Stimulated activated CD4-positive, alpha-beta T cell treated with anti-CD3 and anti-CD28 coated beads, Interleukin-4, amount 100 ng/mL, for 48 hours (primary cell): Measurements from ENCODE around the gene ARMH1.
"Not testable (repeated sequence)": the region's sequence is repeated elsewhere in the genome, so short reads cannot be mapped to it uniquely, and the experiment has no call there.

ENCODE experiments used
- DNase-seq, 2 donors: peaks; one replicate each; pipeline ENCODE4 v3.0.0-alpha.2; 2020; ENCODE audit warnings: low read depth in 2 of 2

Gene ARMH1

DNA sequence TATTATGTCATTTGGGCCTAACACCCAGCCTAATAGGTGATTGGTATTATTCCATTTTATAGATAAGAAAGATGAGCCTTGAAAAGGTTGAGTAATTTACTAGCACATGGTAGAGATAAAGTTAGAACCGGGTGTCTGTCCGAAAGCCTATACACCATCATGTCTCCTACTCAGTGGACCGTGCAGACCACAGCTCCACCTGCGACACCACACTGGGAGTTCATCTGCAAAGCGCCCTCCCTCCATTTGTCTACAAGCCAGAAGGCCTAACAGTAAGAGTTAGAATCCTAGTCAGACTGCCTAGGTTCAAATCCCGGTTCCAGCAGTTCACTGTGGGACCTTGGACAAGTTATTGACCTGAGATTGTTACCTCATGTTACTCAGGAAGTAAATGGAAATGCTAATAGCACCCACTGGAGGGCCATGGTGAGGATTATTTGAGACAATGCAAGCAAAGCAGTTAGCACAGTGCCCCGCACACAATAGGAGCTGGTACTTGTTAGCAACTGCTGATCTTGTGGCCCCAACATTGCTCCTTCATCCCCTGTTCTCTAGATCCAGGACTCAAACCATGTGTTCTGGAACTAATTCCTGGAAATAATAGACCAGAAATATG is 20.5 kb downstream of the ARMH1 start:
- no peak for DNase-seq

DNA sequence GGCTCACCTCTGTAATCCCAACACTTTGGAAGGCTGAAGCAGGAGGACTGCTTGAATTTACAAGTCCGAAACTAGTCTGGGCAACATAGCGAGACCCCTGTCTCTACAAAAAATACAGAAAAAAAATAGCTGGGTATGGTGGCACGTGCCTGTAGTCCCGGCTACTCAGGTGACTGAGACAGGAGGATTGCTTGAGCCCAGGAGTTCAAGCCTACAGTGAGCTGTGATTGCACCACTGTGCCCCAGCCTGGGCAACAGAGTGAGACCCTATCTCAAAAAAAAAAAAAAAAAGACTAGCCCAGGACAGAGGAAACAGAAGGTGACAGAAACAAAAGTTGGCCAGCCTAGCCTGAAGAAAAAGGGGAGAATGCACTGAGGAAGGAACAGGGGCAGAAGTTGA is 21.2 kb downstream of the ARMH1 start:
- DNase-seq = no peak

DNA sequence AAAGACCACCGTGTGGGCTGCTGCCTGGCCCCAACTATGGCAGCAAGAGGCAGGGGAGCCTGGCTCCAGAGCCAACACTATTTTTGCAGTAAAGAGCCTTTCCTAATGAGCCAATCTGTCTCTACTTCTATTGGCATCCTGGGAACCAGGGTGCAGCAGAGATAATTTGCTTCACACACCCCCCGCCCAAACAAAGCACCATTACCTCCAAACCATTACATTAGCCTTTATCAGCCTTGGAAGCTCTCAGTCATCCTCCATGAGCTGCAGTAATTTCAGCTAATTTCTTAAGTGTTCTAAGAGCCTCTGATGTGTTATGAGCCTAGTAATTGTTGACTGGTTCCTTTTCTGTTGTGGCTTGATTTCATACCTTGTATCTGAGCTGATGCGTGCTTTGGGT is 21.6 kb downstream of the ARMH1 start:
- no peak for DNase-seq

GRCh38 chr1:44696789-44697345 is 22.4 kb downstream of the ARMH1 start:
- DNase-seq = peak in 1 of 2 donors; percentile 15

DNA sequence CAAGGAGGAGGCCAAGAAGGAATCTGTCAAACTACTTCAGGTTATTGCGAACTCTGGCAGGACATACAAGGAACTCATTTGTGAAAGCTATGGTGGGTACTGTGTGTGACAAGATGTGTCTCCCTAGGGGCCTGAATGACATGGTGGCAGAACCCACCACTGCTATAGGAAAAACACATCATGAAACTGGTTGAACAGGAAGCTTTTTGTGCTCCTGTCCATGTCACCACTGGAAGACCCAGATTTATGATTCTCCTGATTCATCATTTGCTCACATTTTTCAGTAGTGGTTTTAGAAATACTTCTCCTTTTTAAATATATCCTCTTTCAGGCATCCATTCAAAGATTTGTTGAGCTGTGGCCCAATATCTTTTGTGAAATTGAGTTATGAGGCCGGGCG is 23.6 kb downstream of the ARMH1 start:
- no peak for DNase-seq

DNA sequence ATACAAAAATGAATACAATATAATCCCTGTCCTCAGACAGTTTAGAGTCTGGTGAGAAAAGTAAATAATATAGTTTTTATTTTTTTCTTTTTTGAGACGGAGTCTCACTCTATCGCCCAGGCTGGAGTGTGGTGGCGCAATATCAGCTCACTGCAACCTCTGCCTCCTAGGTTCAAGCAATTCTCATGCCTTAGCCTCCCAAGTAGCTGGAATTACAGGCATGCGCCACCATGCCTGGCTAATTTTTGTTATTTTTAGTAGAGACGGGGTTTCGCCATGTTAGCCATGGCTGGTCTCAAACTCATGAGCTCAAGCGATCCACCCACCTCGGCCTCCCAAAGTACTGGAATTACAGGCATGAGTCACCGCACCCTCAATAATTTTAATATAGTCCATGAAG is 24.9 kb downstream of the ARMH1 start:
- DNase-seq = not testable (repeated sequence)

GRCh38 chr1:44700573-44700972 is 26.1 kb downstream of the ARMH1 start:
- no peak for DNase-seq

DNA sequence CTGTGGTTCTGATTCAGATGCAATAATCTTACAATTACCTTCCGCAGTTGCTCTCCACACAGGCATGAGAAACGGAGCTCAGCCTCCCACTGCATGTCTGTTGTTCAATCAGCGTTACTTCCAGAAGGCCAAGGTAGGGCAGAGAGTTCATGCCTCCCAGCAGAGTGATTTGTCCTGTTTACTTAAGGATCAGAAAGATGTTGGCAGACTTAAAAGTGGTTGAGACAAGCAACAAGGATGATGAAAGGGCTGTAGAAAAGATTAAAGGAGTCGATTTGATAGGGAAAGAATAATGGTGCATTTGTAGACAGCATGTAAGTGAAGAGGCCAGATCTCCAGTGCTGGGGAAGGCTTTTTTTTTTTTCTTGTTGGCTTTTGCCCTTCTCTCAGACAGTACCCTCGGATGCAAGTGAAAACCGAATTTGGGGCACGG is 26.6 kb downstream of the ARMH1 start:
- no peak for DNase-seq

GRCh38 chr1:44705470-44705869 is 31.0 kb downstream of the ARMH1 start:
- no peak for DNase-seq

GRCh38 chr1:44705938-44706337 is 31.4 kb downstream of the ARMH1 start:
- no peak for DNase-seq

DNA sequence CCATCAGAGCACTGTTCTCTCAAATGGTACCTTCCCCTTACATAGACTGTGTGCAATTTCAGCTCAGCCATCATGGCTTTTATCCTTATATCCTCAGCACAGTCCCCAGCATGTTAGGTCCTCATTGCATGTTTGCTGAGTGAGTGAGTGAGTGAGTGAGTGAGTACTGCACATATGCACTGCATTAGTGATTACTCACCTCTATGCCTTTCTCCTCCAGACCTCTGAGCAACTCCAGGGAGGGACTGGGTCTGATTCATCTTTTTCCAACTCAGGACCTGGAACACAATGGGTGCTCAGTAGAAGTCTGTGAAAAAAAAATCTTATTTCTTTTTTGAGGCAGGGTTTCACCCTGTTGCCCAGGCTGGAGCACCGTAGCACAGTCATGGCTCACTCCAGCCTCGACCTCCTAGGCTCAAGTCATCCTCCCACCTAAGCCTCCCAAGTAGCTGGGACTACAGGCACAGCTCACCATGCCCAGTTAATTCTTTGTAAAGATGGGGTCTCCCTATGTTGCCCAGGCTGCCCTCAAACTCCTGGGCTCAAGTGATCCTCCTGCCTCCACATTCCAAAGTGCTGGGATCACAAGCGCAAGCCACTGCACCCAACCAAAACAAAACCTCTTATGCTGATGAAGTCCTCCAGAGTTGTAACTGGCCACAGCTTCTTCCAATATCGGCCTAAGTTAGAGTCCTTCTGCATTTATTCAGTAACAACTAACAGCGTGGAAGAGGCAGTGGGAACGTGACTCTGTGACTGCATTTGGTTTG is 32.8 kb downstream of the ARMH1 start:
- DNase-seq = no peak

GRCh38 chr1:44707959-44708831 is 33.7 kb downstream of the ARMH1 start:
- DNase-seq = no peak

GRCh38 chr1:44713321-44713781 is 38.8 kb downstream of the ARMH1 start:
- DNase-seq = no peak

DNA sequence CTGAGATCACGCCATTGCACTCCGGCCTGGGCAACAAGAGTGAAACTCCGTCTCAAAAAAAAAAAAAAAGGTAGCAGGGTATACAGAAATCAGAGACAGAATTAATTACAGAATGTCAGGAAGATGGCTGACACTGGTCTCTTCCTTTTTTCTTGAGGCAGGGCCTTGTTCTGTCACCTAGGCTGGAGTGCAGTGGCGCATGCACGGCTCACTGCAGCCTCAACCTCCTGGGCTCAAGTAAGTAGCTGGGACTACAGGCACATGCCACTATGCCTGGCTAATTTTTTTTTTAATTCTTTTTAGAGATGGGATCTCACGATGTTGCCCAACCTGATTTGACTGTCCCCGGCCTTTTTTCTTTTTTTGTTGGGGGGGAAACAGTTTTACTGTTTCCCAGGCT is 40.0 kb downstream of the ARMH1 start:
- no peak for DNase-seq

DNA sequence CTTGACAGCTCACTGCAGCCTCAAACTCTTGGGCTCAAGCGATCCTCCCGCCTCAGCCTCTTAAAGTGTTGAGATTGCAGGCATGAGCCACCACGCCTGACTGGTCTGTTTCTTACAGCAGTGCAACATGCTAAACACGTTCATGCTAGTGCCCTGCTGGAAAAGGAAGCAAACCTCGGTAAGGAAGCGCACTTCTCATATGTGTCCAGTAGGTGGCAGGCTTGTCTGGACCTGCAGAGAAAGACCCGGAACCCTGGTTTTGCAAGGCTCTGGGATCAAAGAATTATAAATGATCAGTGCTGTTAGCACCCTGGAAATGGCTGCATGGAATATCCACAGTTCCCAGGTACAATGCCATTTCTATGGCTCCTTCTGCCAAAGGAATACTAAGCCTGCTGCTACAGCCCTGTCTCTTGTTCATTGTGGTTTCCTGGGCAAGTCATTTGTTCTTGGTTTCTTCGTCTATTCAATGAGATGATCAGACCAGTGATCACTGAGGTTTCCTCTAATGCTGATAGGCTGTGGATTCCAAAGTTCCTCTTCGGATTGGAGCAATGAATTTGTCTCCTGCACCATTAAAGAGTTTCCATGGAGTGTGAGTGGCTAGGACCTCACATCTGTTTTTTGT is 40.5 kb downstream of the ARMH1 start:
- peak in 1 of 2 donors; percentile 47 for DNase-seq

- DNase-seq = no peak
Observed at GRCh38 chr1:44717156-44717555, 42.6 kb downstream of the ARMH1 start.

DNA sequence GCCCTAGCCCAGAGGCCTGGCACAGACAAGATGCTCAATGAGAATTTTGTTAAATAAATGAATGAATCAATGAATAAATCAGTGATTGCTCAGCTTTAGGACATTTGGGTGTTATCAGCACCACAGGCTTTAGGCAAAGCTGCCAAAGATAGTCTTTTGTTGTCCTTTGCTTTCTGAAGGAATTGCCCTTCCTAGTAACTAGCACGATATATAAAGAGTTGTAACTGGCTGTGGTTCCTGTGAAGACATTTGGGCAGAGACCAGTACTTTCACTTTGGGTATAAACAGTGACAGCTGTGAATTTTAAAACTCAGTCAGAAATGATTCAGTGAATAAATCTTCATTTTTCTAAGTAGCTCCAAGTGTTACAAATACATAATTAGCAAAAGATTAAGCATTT is 43.1 kb downstream of the ARMH1 start:
- no peak for DNase-seq

DNA sequence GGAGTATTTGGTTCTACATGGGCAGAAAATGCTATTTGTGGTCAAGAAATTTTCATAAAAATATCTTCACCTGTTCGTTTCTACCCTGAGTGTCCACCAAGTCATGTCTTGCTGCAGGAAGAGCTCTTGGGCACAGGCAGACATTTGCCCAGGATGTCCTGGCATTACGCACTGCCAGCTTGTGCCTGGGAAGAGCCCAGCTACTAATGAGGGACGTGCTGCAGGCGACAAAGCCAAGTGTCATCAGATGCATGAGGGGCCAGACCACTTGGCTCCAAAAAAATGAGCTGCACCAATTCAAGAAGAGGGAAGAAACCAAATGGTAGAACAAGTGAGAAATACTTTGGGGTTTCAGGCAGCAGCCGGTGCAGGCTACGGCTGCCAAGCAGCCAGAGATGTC is 43.6 kb downstream of the ARMH1 start:
- DNase-seq = no peak

DNA sequence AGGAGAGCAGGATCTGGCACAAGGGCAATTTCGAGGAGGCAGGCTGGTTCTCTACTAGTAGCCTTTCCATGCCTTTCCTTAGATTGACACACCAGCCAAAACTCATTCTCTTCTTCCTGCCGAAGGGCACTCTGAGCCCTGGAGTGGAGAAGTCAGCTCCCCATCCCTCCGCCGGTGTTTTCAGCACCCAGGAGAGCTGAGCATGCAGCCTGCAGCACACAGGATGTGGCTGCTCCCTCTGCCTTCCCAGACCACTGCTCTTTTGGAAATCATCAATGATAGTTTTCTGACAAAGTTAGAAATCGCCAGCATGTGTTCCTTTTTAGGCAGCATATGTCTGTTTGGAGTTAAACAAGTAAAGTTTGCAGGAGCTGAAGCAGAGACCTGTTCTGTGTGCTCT is 44.8 kb downstream of the ARMH1 start:
- no peak for DNase-seq

DNA sequence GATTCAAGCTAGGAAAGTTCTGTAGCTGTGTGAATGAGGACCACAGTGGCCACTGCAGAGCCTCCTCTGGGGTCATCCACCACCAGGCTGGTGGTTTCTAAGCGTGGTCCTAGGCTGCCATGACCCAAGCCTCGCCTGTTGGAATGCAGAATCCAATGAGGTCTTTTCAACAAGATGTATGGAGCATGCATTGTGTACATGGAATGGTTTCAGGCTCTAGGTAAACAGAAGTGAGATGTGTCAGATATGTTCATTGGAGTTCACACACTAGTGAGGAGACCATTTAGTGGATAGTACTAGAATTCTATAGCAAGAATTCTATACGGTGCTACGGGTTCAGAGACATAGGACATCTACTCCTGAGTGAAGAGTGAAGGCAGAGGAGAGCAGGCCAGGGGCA is 45.8 kb downstream of the ARMH1 start:
- DNase-seq = no peak

- DNase-seq = peak; percentile 67 to 83
Observed at GRCh38 chr1:44721485-44722361, 47.2 kb downstream of the ARMH1 start.
